ENCODE results near the gene NBPF9. TPM values are rescaled to one million over a fixed set of nuclear protein-coding genes. Genes with fewer than 3 reads are reported as not detected.
"Not testable (repeated sequence)": the region's sequence is repeated elsewhere in the genome, so short reads cannot be mapped to it uniquely, and the experiment has no call there.

NBPF9 gene
- total RNA-seq, 2 donors from 2014 or later: 18.1 to 29.4 TPM

GRCh38 chr1:149098276-149098675, 5.1 kb downstream of the NBPF9 start:
- not testable (repeated sequence) for H3K27ac ChIP-seq; H3K27me3 ChIP-seq (replicated peaks; ENCODE audit: insufficient read depth); DNase-seq (ENCODE audit: low spot score); H3K4me3 ChIP-seq; ATAC-seq (ENCODE audit: insufficient number of reproducible peaks, low FRiP score, low read depth); H3K4me1 ChIP-seq (ENCODE audit: control insufficient read depth in 1 of 2, low read depth in 2 of 2); H3K36me3 ChIP-seq; H3K9me3 ChIP-seq

DNA sequence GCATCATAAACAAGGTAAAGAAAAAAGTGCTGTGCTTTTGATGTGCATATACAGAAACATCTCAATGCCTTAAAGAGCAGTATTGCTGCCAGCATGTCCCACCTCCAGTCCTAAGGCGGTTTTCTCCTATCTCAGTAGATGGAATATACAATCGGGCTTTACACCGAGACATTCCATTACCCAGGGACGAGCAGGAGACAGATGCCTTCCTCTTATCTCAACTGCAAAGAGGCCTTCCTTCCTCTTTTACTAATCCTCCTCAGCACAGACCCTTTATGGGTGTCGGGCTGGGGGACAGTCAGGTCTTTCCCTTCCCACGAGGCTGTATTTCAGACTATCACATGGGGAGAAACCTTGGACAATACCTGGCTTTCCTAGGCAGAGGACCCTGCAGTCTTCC, 10.2 kb downstream of the NBPF9 start:
- not testable (repeated sequence) for DNase-seq (ENCODE audit: low spot score); H3K4me3 ChIP-seq; H3K9me3 ChIP-seq; H3K27me3 ChIP-seq (replicated peaks; ENCODE audit: insufficient read depth); H3K27ac ChIP-seq; ATAC-seq (ENCODE audit: insufficient number of reproducible peaks, low FRiP score, low read depth); H3K4me1 ChIP-seq (ENCODE audit: control insufficient read depth in 1 of 2, low read depth in 2 of 2); H3K36me3 ChIP-seq

DNA sequence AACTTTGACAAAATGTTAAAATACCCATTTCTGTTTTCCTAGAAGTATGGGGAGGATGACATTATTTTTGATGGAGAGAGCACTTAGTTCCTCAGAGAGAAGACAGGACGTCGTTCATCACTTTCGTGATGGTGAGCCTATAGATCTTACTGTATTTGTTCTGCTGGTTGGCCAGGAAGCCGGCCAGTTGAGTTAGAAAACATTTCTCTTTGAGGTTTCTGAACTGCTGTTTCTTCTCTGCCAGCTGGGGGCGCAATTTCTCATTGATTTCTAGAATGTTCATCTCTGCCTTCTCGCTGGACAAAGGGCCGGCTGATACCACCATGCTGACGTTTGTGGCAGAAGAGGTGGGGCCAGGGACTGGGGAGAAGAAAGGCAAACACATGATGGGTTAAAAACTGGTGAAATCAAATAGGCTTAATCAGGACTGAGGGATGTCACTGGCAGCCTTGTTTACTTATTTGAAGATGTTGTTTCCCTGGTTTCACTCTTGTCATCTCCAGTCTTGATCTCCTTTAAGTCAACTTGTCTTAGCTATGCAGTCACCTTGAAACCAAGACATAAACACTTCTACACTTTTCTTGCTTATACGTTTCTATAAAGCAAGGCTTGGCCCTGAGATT, 27.7 kb downstream of the NBPF9 start:
- ATAC-seq (ENCODE audit: insufficient number of reproducible peaks, low FRiP score, low read depth); H3K4me1 ChIP-seq (ENCODE audit: control insufficient read depth in 1 of 2, low read depth in 2 of 2); H3K9me3 ChIP-seq; DNase-seq (ENCODE audit: low spot score); H3K4me3 ChIP-seq; H3K27ac ChIP-seq; H3K27me3 ChIP-seq (replicated peaks; ENCODE audit: insufficient read depth); H3K36me3 ChIP-seq: not testable (repeated sequence)

DNA sequence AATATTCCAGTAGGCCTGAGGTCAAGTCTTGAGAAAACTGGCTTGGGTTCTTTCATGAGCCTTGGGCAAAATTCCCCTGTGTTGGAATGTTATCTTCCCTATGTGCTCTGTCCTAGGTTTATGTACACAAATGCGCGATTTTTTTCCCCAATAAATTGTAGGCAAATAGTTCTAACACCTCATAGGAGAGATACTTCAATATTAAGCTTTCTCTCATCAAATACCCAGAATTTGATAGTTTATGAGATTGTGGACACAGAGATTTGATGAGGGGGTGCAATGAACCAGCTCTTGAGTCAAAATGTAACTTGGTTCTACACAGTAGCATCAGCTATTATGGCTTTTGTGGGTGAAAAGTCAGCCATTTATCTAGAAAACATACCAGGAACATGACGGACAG, 38.7 kb downstream of the NBPF9 start:
- H3K36me3 ChIP-seq; H3K4me1 ChIP-seq (ENCODE audit: control insufficient read depth in 1 of 2, low read depth in 2 of 2); H3K4me3 ChIP-seq; H3K27ac ChIP-seq; DNase-seq (ENCODE audit: low spot score); H3K27me3 ChIP-seq (replicated peaks; ENCODE audit: insufficient read depth); ATAC-seq (ENCODE audit: insufficient number of reproducible peaks, low FRiP score, low read depth); H3K9me3 ChIP-seq: not testable (repeated sequence)

- not testable (repeated sequence) for H3K4me1 ChIP-seq (ENCODE audit: control insufficient read depth in 1 of 2, low read depth in 2 of 2); H3K27ac ChIP-seq; H3K27me3 ChIP-seq (replicated peaks; ENCODE audit: insufficient read depth); H3K4me3 ChIP-seq; H3K9me3 ChIP-seq; DNase-seq (ENCODE audit: low spot score); H3K36me3 ChIP-seq; ATAC-seq (ENCODE audit: insufficient number of reproducible peaks, low FRiP score, low read depth)
Observed at GRCh38 chr1:149043056-149043455, 60.3 kb downstream of the NBPF9 start.

GRCh38 chr1:149033916-149034315, 69.4 kb downstream of the NBPF9 start:
- H3K27me3 ChIP-seq (replicated peaks; ENCODE audit: insufficient read depth); ATAC-seq (ENCODE audit: insufficient number of reproducible peaks, low FRiP score, low read depth); H3K27ac ChIP-seq; H3K36me3 ChIP-seq; H3K4me3 ChIP-seq; H3K4me1 ChIP-seq (ENCODE audit: control insufficient read depth in 1 of 2, low read depth in 2 of 2); DNase-seq (ENCODE audit: low spot score); H3K9me3 ChIP-seq: not testable (repeated sequence)

- H3K27me3 ChIP-seq (replicated peaks; ENCODE audit: insufficient read depth); H3K27ac ChIP-seq; H3K4me3 ChIP-seq; H3K9me3 ChIP-seq; H3K4me1 ChIP-seq (ENCODE audit: control insufficient read depth in 1 of 2, low read depth in 2 of 2); DNase-seq (ENCODE audit: low spot score); ATAC-seq (ENCODE audit: insufficient number of reproducible peaks, low FRiP score, low read depth); H3K36me3 ChIP-seq: not testable (repeated sequence)
Observed at GRCh38 chr1:149024327-149024726, 79.0 kb downstream of the NBPF9 start.

GRCh38 chr1:149018577-149018976, 84.8 kb downstream of the NBPF9 start:
- not testable (repeated sequence) for H3K27me3 ChIP-seq (replicated peaks; ENCODE audit: insufficient read depth); ATAC-seq (ENCODE audit: insufficient number of reproducible peaks, low FRiP score, low read depth)

DNA sequence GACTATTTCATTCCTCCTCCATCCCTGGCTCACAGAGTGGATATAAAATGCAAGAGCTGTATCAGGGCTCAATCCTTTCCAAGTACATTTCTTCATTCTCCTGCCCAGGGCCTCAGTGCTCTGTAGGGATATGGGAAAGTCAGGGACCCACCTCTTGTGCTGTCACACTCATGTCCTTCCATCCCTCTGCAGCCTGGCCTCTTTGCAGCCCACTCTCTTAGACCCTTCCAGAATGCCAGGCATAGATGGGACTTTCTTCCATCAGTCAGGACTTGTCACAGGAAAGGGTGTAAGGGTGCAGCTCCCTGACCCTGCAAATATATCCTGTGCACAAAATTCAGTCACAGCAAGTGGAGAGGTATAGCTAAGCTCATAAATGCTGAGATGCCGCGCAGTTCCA, 86.7 kb downstream of the NBPF9 start:
- ATAC-seq (ENCODE audit: insufficient number of reproducible peaks, low FRiP score, low read depth); H3K4me1 ChIP-seq (ENCODE audit: control insufficient read depth in 1 of 2, low read depth in 2 of 2); H3K27me3 ChIP-seq (replicated peaks; ENCODE audit: insufficient read depth); H3K4me3 ChIP-seq; H3K36me3 ChIP-seq; DNase-seq (ENCODE audit: low spot score); H3K9me3 ChIP-seq; H3K27ac ChIP-seq: not testable (repeated sequence)

More at GRCh38 chr1:149018577-149018976, 84.8 kb downstream of the NBPF9 start:
- not testable (repeated sequence) for H3K4me1 ChIP-seq (ENCODE audit: control insufficient read depth in 1 of 2, low read depth in 2 of 2); H3K27ac ChIP-seq; H3K9me3 ChIP-seq; H3K4me3 ChIP-seq; H3K36me3 ChIP-seq; DNase-seq (ENCODE audit: low spot score)

GRCh38 chr1:149015522-149015921, 87.8 kb downstream of the NBPF9 start:
- not testable (repeated sequence) for ATAC-seq (ENCODE audit: insufficient number of reproducible peaks, low FRiP score, low read depth); H3K4me1 ChIP-seq (ENCODE audit: control insufficient read depth in 1 of 2, low read depth in 2 of 2); H3K9me3 ChIP-seq; H3K27me3 ChIP-seq (replicated peaks; ENCODE audit: insufficient read depth); H3K4me3 ChIP-seq; H3K36me3 ChIP-seq; H3K27ac ChIP-seq; DNase-seq (ENCODE audit: low spot score)

- H3K4me3 ChIP-seq; ATAC-seq (ENCODE audit: insufficient number of reproducible peaks, low FRiP score, low read depth); H3K4me1 ChIP-seq (ENCODE audit: control insufficient read depth in 1 of 2, low read depth in 2 of 2); H3K36me3 ChIP-seq; H3K27me3 ChIP-seq (replicated peaks; ENCODE audit: insufficient read depth); H3K9me3 ChIP-seq; H3K27ac ChIP-seq; DNase-seq (ENCODE audit: low spot score): not testable (repeated sequence)
Observed at GRCh38 chr1:149013513-149013912, 89.8 kb downstream of the NBPF9 start.

- H3K27ac ChIP-seq; H3K4me1 ChIP-seq (ENCODE audit: control insufficient read depth in 1 of 2, low read depth in 2 of 2); H3K4me3 ChIP-seq; H3K9me3 ChIP-seq; ATAC-seq (ENCODE audit: insufficient number of reproducible peaks, low FRiP score, low read depth); DNase-seq (ENCODE audit: low spot score); H3K27me3 ChIP-seq (replicated peaks; ENCODE audit: insufficient read depth); H3K36me3 ChIP-seq: not testable (repeated sequence)
Observed at GRCh38 chr1:149012599-149012998, 90.8 kb downstream of the NBPF9 start.

- H3K9me3 ChIP-seq; H3K4me3 ChIP-seq; DNase-seq (ENCODE audit: low spot score); H3K27ac ChIP-seq; H3K27me3 ChIP-seq (replicated peaks; ENCODE audit: insufficient read depth); H3K4me1 ChIP-seq (ENCODE audit: control insufficient read depth in 1 of 2, low read depth in 2 of 2); H3K36me3 ChIP-seq; ATAC-seq (ENCODE audit: insufficient number of reproducible peaks, low FRiP score, low read depth): not testable (repeated sequence)
Observed at GRCh38 chr1:149009761-149010160, 93.6 kb downstream of the NBPF9 start.
